Stimulated activated CD8-positive, alpha-beta memory T cell treated with anti-CD3 and anti-CD28 coated beads, Interleukin-4, amount 100 ng/mL, for 1 hour (primary cell): Measurements from ENCODE around the gene IQGAP1.
"Not testable (repeated sequence)": the region's sequence is repeated elsewhere in the genome, so short reads cannot be mapped to it uniquely, and the experiment has no call there.

Experiments
- DNase-seq, 2 donors: peaks; one replicate each; pipeline ENCODE4 v3.0.0-alpha.2; 2020; ENCODE audit warnings: low read depth in 2 of 2, low spot score in 1 of 2

The IQGAP1 gene

DNA sequence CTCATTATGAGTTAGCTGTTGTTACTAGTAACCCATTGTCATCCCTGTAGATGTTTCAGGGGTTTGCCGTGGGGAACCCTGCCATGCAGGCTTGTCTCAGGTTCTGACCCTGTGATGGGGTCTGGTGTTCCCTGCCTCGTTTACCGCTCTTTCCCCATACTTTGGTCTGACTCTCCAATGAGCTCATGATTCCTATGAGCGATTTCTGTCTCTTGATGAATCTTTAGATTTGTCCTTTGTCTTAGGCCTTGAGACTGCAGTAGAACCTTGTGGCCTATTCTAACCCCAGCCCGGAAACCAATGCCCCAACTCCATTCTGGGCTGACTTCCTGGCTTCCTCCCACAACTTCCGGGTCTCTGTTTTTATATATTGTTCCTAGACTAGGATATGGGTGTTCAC, 11.3 kb upstream of the IQGAP1 start:
- DNase-seq = no peak

DNA sequence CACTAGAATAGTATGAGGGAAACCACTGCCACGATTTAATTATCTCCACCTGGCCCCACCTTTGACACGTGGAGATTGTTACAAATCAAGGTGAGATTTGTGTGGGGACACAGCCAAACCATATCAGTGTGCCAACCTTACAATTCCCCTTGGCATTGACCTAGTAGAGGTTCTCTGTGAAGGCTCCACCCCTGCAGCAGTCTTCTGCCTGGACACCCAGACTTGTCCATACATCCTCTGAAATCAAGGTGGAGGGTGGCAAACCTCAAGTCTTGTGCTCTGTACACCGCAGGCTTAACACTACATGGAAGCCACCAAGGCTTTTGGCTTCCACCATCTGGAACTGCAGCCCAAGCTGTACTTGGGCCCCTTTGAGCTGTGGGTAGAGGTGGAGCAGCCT, 8.8 kb upstream of the IQGAP1 start:
- DNase-seq = no peak

DNA sequence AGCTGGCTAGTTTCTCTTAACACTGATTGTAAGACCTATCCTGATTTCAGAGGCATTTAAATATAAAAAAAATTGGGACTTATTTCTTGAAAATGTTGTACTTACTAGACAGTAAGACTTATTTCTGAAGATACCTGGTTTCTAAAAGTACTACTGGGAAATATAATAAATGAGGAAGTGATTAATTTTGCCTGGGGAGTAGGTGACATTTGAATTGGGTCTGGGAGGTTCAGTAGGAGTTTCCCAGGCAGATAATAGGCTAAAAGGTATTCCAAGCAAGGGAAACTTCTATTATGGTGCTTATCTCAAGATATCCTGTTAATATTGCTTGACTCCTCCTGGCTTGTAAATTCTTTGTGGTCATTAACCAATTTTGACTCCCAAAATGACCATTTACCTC, 6.5 kb upstream of the IQGAP1 start:
- no peak for DNase-seq

DNA sequence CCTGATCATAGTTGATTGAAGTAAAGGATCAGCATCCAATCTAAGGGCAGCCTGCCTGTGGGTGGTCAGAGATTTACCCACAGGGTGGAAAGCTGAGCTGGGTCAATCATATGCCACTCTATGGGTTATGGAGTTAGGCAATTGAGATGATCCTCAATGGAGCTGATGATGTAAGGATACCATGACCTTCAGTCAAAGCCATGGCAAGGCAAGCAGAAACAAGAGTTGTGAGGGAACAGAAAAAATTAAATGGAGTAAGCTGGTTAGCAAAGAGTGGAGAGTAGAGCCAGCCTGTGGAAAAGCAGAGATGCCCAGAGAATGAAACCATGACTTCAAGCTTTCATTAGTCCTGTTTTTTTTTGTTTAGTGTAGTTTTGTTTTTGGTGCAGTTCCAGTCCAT, 5.7 kb upstream of the IQGAP1 start:
- DNase-seq = no peak

- no peak for DNase-seq
Observed at GRCh38 chr15:90386221-90386620, 1.8 kb upstream of the IQGAP1 start.

DNA sequence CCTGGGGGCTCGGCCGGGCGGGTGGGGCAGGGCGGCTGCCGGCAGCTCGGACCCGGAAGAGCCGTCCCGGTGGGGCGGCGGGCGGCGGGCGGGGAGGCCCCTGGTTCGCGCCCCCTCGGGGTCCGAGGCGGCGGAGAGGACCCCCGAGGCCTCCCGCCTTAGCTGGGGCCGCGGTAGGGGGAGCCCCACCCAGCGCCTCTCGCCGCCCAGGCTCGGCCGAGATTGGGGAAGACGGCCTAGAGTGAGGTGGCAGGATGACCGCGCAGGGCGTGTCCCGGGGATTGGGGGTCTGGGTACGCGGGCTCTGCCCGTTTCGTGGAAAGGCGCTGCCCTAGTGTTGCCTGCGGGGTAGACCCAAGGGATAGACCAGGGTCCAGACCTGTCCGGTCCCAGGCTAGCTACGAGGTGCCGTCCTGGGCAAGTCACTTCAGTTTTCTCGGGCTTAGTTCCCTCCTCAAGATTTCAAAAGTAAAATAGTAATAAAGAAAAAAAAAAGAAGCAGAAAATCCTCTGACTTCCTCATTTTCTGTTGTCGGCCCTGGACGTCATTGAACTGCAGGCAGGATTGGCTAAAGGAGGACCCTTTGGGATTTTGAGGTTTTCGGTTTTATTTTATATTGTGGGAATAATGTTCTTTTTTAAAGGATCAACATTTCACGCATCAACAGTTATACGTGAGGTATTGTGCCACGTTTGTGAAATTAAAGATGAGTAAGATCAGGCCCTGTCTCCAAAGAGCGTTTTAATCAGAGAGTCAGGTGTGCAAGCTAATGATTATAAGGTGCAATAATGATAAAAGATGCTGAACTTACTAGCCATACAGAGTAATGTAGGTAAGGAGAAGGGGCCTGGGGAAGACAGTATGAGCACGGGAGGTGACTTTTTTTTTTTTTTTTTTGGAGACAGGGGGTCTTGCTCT, 679 bp downstream of the IQGAP1 start:
- DNase-seq = no peak

GRCh38 chr15:90389513-90389912, 1.5 kb downstream of the IQGAP1 start:
- DNase-seq = no peak

- DNase-seq = no peak
Observed at GRCh38 chr15:90393040-90393439, 5.0 kb downstream of the IQGAP1 start.

- no peak for DNase-seq
Observed at GRCh38 chr15:90394074-90394473, 6.0 kb downstream of the IQGAP1 start.

GRCh38 chr15:90394748-90395442, 6.9 kb downstream of the IQGAP1 start:
- DNase-seq = no peak

GRCh38 chr15:90396321-90396720, 8.3 kb downstream of the IQGAP1 start:
- DNase-seq = no peak

DNA sequence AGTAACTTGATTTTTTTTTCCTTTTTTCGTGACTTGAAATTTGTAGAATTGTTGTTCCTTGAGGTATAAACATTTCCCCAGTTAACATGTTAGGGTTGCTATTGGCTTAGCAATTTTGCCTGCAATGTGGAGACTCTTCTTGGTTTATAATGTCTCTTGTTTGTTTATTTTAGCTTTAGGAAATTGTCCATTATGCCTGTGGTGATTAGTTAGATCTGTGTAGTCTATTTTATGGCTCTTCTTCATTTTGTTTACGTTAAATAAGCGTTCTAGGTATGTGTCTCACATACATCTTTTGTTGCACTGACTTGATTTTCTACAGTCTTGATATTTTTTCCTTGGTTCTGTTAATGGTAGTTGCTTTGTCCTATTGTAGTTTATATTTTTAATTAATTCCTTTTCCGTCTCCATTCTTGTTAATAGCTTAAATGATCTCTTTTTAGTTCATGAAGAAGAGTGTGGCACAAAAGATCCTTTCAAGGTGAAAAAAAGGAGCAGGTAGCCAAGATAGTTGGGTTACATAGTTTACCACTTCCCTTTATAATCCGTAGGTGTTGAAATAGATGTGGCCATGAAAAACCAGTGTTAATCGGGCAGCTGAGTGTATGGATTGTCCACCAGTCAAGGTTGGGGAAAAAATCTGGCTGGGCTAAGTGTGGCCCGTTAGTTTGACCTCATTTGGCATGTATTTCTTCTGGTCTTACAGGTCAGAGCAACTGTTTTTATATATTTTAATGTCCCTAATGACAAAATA, 12.1 kb downstream of the IQGAP1 start:
- no peak for DNase-seq

- peak; percentile 33 to 36 for DNase-seq
Observed at GRCh38 chr15:90400759-90401314, 12.8 kb downstream of the IQGAP1 start.

- DNase-seq = no peak
Observed at GRCh38 chr15:90401495-90401894, 13.5 kb downstream of the IQGAP1 start.

DNA sequence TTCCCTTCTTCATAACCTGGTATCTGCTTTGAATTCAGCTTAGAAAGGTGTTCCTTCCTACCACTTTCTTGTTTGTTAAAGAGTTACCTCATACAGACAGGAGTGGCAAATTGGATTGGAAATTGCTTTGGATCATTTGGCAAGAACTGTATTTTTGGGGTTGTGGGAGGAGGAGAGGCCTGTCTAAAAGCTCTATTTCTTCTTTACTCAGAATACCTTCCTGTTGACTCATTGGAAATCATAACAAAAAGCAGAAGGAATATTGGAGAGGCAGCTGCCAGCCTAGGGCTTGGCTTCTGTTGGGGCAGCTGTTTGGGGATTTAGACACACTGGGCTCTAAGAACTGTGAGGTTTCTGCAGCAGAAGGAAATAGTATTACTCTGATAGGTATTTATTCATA, 14.2 kb downstream of the IQGAP1 start:
- no peak for DNase-seq

DNA sequence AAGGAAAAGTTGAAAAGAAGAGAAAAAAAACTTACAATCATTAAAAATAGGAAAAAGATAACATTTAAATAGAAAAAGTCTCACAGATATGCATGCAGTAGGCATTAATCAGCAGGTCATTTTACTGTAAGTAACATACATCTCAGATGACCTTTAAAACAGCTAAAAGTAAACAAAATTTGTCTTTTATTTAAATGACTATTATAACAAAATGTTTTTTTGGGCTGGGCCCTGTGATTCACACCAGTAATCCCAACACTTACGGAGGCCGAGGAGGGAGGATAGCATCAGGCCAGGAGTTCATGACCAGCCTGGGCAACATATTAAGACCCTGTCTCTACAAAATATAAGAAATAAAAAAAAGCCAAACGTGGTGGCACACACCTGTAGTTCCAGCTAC, 14.7 kb downstream of the IQGAP1 start:
- no peak for DNase-seq

DNA sequence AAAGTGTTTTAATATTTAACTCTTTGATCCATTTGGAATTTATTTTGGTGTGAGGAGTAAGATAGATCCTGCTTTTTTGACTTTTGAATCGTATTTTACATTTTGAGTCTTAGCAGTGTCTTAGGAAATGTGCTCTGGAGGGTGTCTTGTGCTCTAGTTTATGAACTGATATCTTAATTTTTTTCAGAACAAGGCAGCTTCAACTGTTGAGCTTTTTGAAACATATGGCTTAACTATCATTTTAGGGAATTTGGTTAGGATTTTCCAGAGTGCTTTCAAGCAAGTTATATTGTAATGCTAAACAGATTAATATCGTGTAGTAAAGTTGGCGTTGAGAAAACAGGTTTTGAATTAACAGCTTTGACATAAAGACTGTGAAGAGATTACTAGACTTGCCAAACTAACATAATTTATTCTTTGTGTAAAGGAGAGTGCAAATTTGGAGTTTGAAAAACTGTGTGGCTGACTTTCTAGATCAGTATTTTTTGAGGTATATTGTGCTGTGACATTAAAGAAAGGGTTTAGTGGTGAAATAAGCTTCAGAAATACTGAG, 17.1 kb downstream of the IQGAP1 start:
- no peak for DNase-seq

GRCh38 chr15:90407336-90407735, 19.3 kb downstream of the IQGAP1 start:
- DNase-seq = no peak

DNA sequence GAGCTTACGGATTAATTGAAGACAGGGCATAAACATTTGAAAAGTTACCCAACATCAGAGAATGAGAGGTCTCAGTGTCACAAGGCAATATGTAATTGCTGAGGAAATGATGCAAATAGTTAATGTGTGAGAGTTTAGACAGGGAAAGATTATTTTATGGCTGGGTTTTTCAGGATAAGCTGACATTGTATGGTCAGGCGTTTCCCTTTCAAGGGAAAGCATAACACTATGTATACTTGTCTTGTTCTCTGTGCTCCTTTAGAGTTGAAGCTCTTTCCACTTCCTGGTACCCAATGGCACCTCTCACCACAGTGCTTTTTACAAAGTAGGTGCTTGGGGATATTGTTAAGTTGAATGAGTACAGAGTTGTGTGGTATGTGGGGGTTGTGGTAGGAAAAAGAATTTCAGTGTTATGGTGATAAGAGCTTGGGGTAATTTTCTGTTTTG, 19.9 kb downstream of the IQGAP1 start:
- DNase-seq = no peak

DNA sequence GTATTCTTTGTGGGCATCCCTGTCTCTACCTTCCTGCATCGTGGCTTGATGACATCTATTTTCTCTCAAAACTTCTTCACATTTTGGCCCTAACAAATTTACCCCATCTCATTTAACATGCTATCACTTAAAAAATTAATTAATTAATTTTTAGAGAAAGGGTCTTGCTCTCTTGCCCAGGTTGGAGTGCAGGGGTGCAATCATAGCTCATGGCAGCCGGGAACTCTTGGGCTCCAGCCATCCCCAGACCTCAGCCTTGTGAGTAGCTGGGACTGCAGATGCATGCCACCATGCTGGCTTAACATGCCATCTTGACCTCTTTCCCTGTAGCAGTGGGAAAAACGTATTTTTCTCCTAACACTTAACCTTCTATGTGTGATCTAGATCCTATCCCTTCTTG, 20.6 kb downstream of the IQGAP1 start:
- DNase-seq = no peak

GRCh38 chr15:90409587-90409986, 21.5 kb downstream of the IQGAP1 start:
- not testable (repeated sequence) for DNase-seq
